HL-60 (cell line): Measurements from ENCODE around the gene SH3PXD2A.

ENCODE experiments used
- DNase-seq, 2 experiments: peaks; one replicate each; pipeline ENCODE4 v3.0.0-alpha.2; 2010 to 2020; ENCODE audit warnings: low read depth in 1 of 2, low spot score in 1 of 2
- H3K27ac ChIP-seq: fragments of 250-450 bp; sonication (Bioruptor Pico); replicated peaks from 2 replicates; pipeline ENCODE4 v1.5.1; 2020; ENCODE audit warnings: mild to moderate bottlenecking, moderate library complexity
- H3K27me3 ChIP-seq: fragments of 250-450 bp; sonication (Bioruptor Pico); 2 replicates; pipeline ENCODE4 v1.5.1; 2021; ENCODE audit warnings: mild to moderate bottlenecking, moderate library complexity; ENCODE audit not compliant: insufficient read depth, poor library complexity, severe bottlenecking
- H3K4me3 ChIP-seq: replicated peaks from 2 replicates; pipeline ENCODE4 v1.5.1; 2011; ENCODE audit warnings: mild to moderate bottlenecking, control low read depth, low read length; ENCODE audit not compliant: insufficient read depth
- CTCF ChIP-seq: IDR thresholded peaks from one replicate; pipeline ENCODE4 v1.5.1; 2011; ENCODE audit warnings: low read length, control low read depth, inconsistent platforms; ENCODE audit not compliant: insufficient read depth
- GABPA ChIP-seq: IDR thresholded peaks from 2 replicates; pipeline ENCODE4 v1.6.1; 2012; ENCODE audit warnings: low read depth
- POLR2AphosphoS5 ChIP-seq: IDR thresholded peaks from 2 replicates; pipeline ENCODE4 v1.6.1; 2012; ENCODE audit warnings: low read depth
- SPI1 ChIP-seq: IDR thresholded peaks from 2 replicates; pipeline ENCODE4 v1.6.1; 2012; ENCODE audit warnings: low read depth, mild to moderate bottlenecking, borderline replicate concordance
- TF ChIP-seq, protein P1 (sequence below): IDR thresholded peaks from 2 replicates; pipeline ENCODE4 v1.6.1; 2012; ENCODE audit warnings: low read depth; ENCODE audit not compliant: insufficient replicate concordance

Gene SH3PXD2A

GRCh38 chr10:103752680-103753248, 102.6 kb downstream of the SH3PXD2A start:
- no peaks in the 10 kb centered on the region for H3K27me3 ChIP-seq

GRCh38 chr10:103751667-103752290, 103.6 kb downstream of the SH3PXD2A start:
- TF ChIP-seq SPI1 (no peak), CTCF (no peak), GABPA (no peak), POLR2AphosphoS5 (no peak)
- TF ChIP-seq, protein P1, sequence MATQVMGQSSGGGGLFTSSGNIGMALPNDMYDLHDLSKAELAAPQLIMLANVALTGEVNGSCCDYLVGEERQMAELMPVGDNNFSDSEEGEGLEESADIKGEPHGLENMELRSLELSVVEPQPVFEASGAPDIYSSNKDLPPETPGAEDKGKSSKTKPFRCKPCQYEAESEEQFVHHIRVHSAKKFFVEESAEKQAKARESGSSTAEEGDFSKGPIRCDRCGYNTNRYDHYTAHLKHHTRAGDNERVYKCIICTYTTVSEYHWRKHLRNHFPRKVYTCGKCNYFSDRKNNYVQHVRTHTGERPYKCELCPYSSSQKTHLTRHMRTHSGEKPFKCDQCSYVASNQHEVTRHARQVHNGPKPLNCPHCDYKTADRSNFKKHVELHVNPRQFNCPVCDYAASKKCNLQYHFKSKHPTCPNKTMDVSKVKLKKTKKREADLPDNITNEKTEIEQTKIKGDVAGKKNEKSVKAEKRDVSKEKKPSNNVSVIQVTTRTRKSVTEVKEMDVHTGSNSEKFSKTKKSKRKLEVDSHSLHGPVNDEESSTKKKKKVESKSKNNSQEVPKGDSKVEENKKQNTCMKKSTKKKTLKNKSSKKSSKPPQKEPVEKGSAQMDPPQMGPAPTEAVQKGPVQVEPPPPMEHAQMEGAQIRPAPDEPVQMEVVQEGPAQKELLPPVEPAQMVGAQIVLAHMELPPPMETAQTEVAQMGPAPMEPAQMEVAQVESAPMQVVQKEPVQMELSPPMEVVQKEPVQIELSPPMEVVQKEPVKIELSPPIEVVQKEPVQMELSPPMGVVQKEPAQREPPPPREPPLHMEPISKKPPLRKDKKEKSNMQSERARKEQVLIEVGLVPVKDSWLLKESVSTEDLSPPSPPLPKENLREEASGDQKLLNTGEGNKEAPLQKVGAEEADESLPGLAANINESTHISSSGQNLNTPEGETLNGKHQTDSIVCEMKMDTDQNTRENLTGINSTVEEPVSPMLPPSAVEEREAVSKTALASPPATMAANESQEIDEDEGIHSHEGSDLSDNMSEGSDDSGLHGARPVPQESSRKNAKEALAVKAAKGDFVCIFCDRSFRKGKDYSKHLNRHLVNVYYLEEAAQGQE = no peak
- DNase-seq = no peak
- Histone ChIP-seq H3K27me3 (no peaks in the 10 kb centered on the region), H3K27ac (no peak overlapping the region), H3K4me3 (no peak overlapping the region)

More at GRCh38 chr10:103752680-103753248, 102.6 kb downstream of the SH3PXD2A start:
- peak in 1 of 2 experiments; percentile 29 for DNase-seq
- Histone ChIP-seq H3K27ac (no peak overlapping the region), H3K4me3 (no peak overlapping the region)
- TF ChIP-seq GABPA (no peak), CTCF (peak; percentile 88)

DNA sequence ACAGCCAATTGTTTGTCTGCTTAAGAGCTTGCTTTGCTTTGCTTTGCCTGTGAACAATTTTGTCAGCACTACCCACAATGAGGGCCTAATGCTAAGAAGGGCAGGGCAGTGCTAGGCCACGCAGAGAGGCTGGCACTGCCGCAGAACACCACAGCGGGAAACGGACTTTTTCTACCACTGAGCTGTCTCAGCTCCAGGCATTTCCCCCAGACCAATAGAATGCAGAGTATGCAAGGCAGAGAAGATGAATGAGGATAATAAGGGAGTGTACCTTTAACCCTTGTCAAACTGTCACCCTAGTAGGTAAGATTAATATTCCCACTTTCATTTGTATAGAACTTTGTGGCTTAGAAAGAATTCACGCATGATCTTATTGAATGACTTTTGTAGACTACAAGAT, 104.5 kb downstream of the SH3PXD2A start:
- H3K27me3 ChIP-seq = no peaks in the 10 kb centered on the region
- no peak overlapping the region for H3K4me3 ChIP-seq
- no peak for DNase-seq
- TF ChIP-seq GABPA (no peak), POLR2AphosphoS5 (no peak), CTCF (no peak), SPI1 (no peak)
- H3K27ac ChIP-seq = no peak overlapping the region

- H3K27me3 ChIP-seq = no peaks in the 10 kb centered on the region
- DNase-seq = no peak
- TF ChIP-seq POLR2AphosphoS5 (no peak), SPI1 (no peak), GABPA (no peak), CTCF (no peak)
- TF ChIP-seq, protein P1 = no peak
- no peak overlapping the region for H3K27ac ChIP-seq
- no peak overlapping the region for H3K4me3 ChIP-seq
These were observed 105.6 kb downstream of the SH3PXD2A start for GRCh38 chr10:103749779-103750178.
